Measurements from ENCODE around the gene DENND1A.

Gene DENND1A

GRCh38 chr9:123551734-123552133, 378.2 kb downstream of the DENND1A start:
- no peak for DNase-seq

GRCh38 chr9:123550797-123551196, 379.1 kb downstream of the DENND1A start:
- DNase-seq, result no peak

GRCh38 chr9:123550012-123550411, 379.9 kb downstream of the DENND1A start:
- no peak for DNase-seq

DNA sequence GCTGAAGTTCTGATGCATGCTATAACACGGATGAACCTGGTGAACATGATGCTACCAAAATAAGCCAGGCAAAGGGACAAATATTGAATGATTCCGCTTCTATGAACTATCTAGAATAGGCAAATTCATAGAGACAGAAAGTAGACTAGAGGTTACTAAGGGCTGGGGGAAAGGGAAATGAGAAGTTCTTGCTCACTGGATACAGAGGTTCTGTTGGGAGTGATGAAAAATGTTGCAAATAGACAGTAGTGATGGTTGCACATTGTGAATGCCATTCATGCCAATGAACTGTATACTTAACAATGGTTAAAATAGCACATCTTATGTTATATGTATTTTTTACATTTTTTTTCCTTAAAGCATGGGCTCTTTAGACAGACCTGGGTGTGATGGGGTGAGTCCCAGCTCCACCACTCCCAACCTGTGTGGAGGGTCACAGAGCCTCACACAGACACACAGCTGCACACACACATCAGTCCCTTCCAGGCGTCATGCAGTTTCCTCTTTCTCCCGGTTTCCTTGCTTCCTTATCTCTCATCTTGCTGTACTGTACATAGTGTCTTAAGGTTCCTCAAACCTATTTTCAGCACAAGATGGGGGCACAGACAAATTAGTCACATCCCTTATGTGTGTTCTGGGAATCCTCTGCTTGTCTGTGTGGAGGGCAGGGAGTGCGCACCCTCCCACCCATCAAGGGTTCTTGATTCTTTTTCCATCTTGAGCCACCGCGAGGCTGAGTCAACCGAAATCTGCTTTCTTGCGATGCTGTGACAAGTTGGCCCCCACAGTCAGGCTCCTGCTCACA, 381.0 kb downstream of the DENND1A start:
- peak; percentile 31 for DNase-seq

DNA sequence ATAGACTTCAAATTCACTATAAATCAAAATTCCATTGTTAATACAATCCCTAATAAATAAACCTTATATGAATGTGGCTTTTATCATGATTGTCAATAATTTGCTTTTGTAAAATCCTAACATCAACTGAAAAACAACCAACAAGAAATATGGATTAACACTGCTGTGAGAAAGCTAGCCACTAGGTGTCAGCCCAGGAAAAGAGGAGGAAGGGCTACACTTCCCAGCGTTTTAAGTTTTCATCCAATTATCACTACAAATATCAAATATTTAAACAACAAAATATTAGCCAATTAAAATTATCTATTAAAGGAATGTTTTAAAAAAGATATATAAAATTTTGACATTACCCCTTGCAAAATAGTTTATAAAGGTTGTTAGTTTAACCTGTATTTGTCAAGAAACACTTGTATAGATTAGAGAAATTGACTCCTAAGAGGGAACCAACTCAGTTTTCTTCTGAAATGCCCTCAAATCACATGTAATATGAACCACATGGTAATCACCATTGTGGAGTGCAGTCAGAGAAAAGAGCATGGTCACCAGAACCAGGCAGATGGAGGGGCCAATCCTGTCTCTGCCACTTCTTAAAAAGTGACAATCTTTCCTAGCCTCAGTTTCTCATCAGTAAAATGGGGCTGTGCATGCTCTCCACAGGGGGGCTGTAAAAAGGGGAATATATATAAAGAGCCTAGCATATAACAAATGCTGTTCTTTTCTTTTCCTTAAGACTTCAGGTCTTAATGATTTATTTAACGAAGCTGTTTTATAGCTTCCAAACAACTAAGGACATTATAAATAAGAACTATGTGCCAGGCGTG, 385.7 kb downstream of the DENND1A start:
- DNase-seq, result peak; percentile 70

GRCh38 chr9:123543492-123543891, 386.4 kb downstream of the DENND1A start:
- DNase-seq, result no peak

- DNase-seq, result no peak
These were observed 387.3 kb downstream of the DENND1A start for GRCh38 chr9:123542435-123543225.

DNA sequence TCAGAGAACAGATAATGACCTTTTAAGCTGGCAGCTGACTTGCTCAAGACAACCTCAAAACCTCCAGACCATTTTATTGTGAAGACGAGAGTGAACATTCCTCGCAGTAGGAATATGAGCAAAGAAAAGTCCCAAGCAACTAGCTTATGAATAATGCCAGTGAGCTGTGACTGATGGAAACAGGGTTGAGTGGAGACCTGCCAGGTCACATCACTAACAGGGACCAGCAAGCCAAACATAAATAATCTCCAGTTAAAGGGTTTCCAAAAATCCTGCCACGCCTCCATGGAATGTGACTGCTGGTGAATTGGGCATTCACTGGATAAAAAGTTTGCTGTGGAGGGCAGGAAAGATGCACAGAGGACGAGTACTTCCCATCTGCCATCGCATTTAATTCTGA, 388.5 kb downstream of the DENND1A start:
- no peak for DNase-seq

DNA sequence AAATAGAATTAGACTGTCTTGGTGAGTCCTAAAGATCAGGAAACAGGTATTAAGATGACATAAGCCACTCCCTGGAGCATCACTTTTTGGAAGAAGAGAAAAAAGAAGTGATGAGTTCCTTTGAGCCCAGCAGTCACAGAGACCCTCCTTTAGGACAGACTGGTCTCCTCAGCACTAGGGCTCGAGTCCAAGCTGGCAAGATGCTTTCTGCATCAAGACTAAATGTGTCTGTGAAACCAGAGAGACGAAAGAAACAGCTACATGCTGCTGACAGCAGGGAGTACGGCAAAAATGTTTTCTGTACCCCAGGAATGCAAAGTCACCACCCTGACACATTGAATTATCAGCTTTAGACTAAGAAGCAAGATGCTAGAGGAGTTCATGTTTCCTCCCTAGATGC, 389.5 kb downstream of the DENND1A start:
- no peak for DNase-seq

DNA sequence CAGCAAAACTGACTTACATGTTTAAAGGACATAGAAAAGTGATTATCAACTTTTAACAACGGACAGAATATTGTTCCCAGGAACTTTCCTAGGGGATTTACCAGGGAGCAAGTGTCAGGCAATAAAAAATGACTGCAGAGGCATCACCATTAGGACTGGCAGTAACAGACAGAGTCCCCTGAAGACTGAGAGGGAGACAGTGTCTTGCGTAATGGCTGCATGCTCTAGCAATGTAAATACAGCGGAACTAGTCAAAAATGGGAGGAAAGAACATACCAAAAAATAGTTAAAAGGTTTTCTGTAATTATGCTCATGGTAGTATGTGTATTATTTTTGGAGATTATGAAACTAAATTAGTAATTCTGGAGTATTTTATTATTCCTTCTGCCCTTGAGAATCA, 392.1 kb downstream of the DENND1A start:
- no peak for DNase-seq

GRCh38 chr9:123536455-123536868, 393.5 kb downstream of the DENND1A start:
- DNase-seq, result no peak

GRCh38 chr9:123534336-123534735, 395.6 kb downstream of the DENND1A start:
- no peak for DNase-seq

DNA sequence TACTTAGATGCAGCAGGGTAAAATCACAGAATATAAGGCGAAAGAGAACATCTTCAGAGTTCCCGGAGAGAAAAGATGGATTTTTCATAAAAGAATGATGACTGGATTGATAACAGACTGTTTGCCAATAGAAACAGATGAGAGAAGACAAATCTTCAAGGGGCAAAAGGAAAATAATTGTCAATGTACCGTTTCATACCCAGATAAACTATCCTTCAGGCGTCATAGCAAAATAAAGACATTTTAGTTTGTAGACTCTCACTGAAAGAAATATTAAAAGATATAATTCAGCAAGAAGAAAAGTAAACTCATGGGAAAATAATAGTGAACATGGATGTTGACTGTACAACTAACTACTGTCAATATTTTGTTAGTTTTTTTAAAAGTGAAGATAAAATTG, 399.7 kb downstream of the DENND1A start:
- DNase-seq, result no peak

DNA sequence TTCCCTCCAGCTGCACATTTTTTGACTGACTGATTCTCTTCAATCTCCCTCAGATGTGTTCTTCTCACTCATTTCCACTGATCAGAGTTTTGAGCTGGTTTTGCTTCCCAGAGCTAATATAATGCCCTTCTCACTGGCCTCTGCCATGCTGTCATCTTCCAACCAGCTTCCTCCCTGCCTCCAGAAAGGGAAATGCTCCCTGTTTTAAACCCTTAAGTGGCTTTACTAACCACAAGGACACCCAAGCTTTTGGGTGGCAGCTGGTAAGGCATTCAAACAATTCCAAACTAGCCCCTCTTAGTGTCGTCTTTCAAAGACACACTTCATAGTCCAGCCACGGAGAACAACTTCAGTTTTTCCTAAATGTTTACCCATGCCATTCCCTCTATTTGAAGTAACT, 401.4 kb downstream of the DENND1A start:
- DNase-seq, result no peak

DNA sequence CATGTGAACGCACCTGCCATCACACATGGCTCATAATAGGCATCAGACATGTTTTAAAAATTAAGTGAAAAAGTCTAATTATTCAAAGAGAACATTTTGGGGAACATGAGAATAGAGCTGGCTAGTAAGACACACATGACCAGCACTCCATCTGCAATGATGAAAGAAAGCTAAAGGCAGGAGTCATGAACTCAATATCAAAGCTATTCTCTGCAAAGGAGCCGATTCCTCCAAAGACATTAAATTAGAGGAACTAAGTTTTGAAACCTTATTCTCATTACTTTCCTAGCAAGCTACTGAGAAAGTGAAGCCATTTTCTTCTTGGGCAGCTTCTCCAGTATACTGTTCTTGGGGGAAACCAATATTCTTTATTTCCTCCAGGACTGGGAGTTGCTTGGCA, 401.9 kb downstream of the DENND1A start:
- no peak for DNase-seq

DNA sequence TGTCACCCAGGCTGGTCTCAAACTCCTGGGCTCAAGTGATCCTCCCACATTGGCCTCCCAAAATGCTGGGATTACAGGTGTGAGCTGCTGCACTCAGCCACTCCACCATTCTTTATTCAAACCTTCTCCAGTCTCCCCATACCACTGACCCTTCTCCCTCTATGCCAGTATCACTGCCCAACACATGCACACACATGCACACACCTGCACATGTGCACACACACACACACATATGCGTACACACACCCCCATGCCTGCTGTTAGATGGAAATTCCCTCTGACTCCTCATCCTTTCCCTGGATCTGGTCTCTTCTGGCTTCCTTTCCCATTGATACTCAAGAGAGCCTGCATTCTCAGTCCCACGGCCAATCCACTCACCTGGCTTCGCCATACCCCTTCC, 404.0 kb downstream of the DENND1A start:
- DNase-seq, result no peak

DNA sequence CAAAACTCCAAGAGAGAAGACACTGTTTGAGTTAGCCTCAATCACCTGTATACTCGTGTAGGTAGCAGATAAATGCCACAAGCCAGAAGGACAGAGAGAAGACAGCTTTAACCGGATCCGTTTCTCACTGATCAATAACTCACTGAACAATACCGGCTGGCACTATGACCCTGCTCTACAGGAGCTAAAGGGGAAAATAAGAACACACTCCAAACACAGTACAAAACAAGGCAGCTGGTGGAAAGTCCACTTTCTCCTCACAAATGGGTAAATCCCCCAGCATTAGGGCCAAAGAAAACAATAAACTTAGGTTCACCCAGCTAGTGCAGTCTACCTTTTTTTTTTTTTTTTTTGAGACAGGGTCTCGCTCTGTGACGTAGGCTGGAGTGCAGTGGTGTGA, 404.5 kb downstream of the DENND1A start:
- no peak for DNase-seq

- no peak for DNase-seq
These were observed 405.1 kb downstream of the DENND1A start for GRCh38 chr9:123524866-123525265.

DNA sequence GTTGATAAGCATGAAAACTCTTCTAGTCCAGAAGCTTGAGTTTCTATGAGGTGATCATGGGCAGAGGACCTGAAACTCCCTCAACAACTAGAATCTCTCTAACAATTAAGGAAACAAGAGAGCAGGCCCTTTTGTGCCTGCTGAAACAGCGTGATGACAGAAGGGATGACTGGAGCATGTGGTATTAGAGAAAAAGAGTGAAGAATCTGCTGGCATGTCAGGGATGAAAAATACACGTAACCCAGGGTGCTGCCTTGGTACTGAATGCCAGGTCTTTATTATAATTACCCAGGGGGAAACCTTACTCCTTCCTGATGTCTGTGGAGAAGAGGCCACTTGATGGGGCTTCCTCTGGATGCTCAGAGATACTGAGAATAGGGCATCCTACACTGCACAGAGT, 406.1 kb downstream of the DENND1A start:
- no peak for DNase-seq

GRCh38 chr9:123523001-123523400, 406.9 kb downstream of the DENND1A start:
- DNase-seq, result no peak

DNA sequence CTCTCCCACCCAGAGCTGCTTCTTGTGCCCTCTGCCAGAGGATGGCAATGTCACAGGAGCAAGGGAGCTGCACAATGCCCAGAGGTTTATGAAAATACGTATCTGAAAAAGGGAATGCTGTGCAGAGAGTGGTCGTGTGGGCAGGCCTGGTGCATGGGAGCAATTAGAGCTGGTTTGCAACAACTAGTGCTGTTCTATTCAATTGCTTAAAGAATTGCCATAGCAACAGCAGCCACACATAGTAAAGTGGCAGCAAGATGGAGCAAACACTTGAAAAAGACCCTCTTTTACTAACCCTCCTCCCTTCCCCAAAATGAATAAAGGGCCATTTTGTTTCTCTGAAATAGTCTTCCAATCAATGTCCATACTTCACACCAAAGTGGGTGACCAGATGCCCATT, 407.7 kb downstream of the DENND1A start:
- no peak for DNase-seq

GRCh38 chr9:123518338-123518737, 411.6 kb downstream of the DENND1A start:
- no peak for DNase-seq

- no peak for DNase-seq
These were observed 412.4 kb downstream of the DENND1A start for GRCh38 chr9:123517512-123517911.
